Measurements from ENCODE around the gene ATXN7L1. TPM values are rescaled to one million over a fixed set of nuclear protein-coding genes. Genes with fewer than 3 reads are reported as not detected.

The ATXN7L1 gene
- total RNA-seq, 1 donor from 2014 or later = 16.0 TPM

GRCh38 chr7:105571891-105572290, 304.5 kb downstream of the ATXN7L1 start:
- TF ChIP-seq CTCF (conservative IDR thresholded peaks at IDR 0.05) = no peak
- H3K36me3 Mint-ChIP-seq = peaks cover 6% of the 10 kb centered on the region
- no peaks in the 10 kb centered on the region for H3K27me3 Mint-ChIP-seq
- no peak for DNase-seq (ENCODE audit: extremely low spot score, unreplicated experiment)
- no peak overlapping the region for H3K4me3 Mint-ChIP-seq
- no peak overlapping the region for H3K27ac Mint-ChIP-seq
- H3K9me3 Mint-ChIP-seq = no peaks in the 10 kb centered on the region
- no peaks in the 10 kb centered on the region for H3K4me1 Mint-ChIP-seq (ENCODE audit: unreplicated experiment)

GRCh38 chr7:105567821-105568220, 308.6 kb downstream of the ATXN7L1 start:
- no peak for DNase-seq (ENCODE audit: extremely low spot score, unreplicated experiment)
- no peaks in the 10 kb centered on the region for H3K4me1 Mint-ChIP-seq (ENCODE audit: unreplicated experiment)
- no peak overlapping the region for H3K27ac Mint-ChIP-seq
- TF ChIP-seq CTCF (conservative IDR thresholded peaks at IDR 0.05) = no peak
- H3K4me3 Mint-ChIP-seq = no peak overlapping the region
- peaks cover 12% of the 10 kb centered on the region for H3K36me3 Mint-ChIP-seq
- no peaks in the 10 kb centered on the region for H3K27me3 Mint-ChIP-seq
- H3K9me3 Mint-ChIP-seq = no peaks in the 10 kb centered on the region

- Mint-ChIP-seq H3K9me3 (no peaks in the 10 kb centered on the region), H3K36me3 (peaks cover 14% of the 10 kb centered on the region), H3K27me3 (no peaks in the 10 kb centered on the region), H3K4me3 (no peak overlapping the region), H3K27ac (no peak overlapping the region), H3K4me1 (ENCODE audit: unreplicated experiment) (no peaks in the 10 kb centered on the region)
- no peak for DNase-seq (ENCODE audit: extremely low spot score, unreplicated experiment)
- TF ChIP-seq CTCF (conservative IDR thresholded peaks at IDR 0.05) = no peak
Measured at GRCh38 chr7:105567024-105567423, 309.4 kb downstream of the ATXN7L1 start.

- DNase-seq (ENCODE audit: extremely low spot score, unreplicated experiment) = no peak
- Mint-ChIP-seq H3K27me3 (no peaks in the 10 kb centered on the region), H3K4me1 (ENCODE audit: unreplicated experiment) (no peaks in the 10 kb centered on the region), H3K27ac (no peak overlapping the region), H3K9me3 (no peaks in the 10 kb centered on the region), H3K4me3 (no peak overlapping the region), H3K36me3 (peaks cover 15% of the 10 kb centered on the region)
- no peak for TF ChIP-seq CTCF (conservative IDR thresholded peaks at IDR 0.05)
Measured at GRCh38 chr7:105565190-105565589, 311.2 kb downstream of the ATXN7L1 start.

- no peaks in the 10 kb centered on the region for H3K9me3 Mint-ChIP-seq
- H3K36me3 Mint-ChIP-seq = peaks cover 15% of the 10 kb centered on the region
- no peaks in the 10 kb centered on the region for H3K27me3 Mint-ChIP-seq
- H3K4me1 Mint-ChIP-seq (ENCODE audit: unreplicated experiment) = no peaks in the 10 kb centered on the region
- H3K4me3 Mint-ChIP-seq = no peak overlapping the region
- no peak for TF ChIP-seq CTCF (conservative IDR thresholded peaks at IDR 0.05)
- DNase-seq (ENCODE audit: extremely low spot score, unreplicated experiment) = no peak
- no peak overlapping the region for H3K27ac Mint-ChIP-seq
Measured at GRCh38 chr7:105559926-105560325, 316.5 kb downstream of the ATXN7L1 start.

Other genes starting within 250 kb of the ATXN7L1 start
- gene CDHR3, start 86.7 kb upstream of the ATXN7L1 start, total RNA-seq (ENCODE audit: low replicate concordance) = 5.6 and 15.5 TPM in 2 replicates
- gene SYPL1, start 235.7 kb upstream of the ATXN7L1 start, total RNA-seq (ENCODE audit: low replicate concordance) = 59.0 and 83.6 TPM in 2 replicates

All from type B pancreatic cell (in vitro differentiated cells).